Prostate gland (tissue), 2 donors: ENCODE results near the gene NEK7.

Source experiments
- CTCF ChIP-seq, 4 experiments: fragments of 200-600 bp in 2 of 4; fragments of 450-650 bp in 2 of 4; sonication (generic) in 2 of 4; IDR thresholded peaks; 1 replicate in 3 of 4; 2 replicates in 1 of 4; pipeline ENCODE4 v1.5.1; 2016 to 2019; ENCODE audit warnings: antibody characterized with exemption in 4 of 4, mild to moderate bottlenecking in 2 of 4, moderate library complexity in 2 of 4
- POLR2A ChIP-seq: fragments of 450-650 bp; IDR thresholded peaks from one replicate; pipeline ENCODE4 v1.6.1; 2016; ENCODE audit warnings: antibody characterized with exemption, mild to moderate bottlenecking
- POLR2AphosphoS5 ChIP-seq: sonication (generic); formaldehyde crosslinking; IDR thresholded peaks from one replicate; pipeline ENCODE4 v1.6.1; 2017; ENCODE audit warnings: antibody characterized with exemption

GRCh38 chr1:198326232-198326631, 169.4 kb downstream of the NEK7 start:
- no peak for TF ChIP-seq CTCF (IDR thresholded peaks at IDR 0.05)
- no peak for TF ChIP-seq POLR2AphosphoS5
- TF ChIP-seq POLR2A = no peak
